Placental epithelial cell (primary cell): ENCODE measurements around the gene PRKCD. TPM values are rescaled to one million over a fixed set of nuclear protein-coding genes. Genes with fewer than 3 reads are reported as not detected.

ENCODE experiments used
- total RNA-seq: library from RNA; depleted of rRNA; stranded (reverse); fragments of >200 nt; gene quantifications from 2 replicates; pipeline ENCODE4 v1.2.3, GENCODE V29; 2012

The PRKCD gene
- 5.1 and 6.3 TPM in 2 replicates for total RNA-seq

DNA sequence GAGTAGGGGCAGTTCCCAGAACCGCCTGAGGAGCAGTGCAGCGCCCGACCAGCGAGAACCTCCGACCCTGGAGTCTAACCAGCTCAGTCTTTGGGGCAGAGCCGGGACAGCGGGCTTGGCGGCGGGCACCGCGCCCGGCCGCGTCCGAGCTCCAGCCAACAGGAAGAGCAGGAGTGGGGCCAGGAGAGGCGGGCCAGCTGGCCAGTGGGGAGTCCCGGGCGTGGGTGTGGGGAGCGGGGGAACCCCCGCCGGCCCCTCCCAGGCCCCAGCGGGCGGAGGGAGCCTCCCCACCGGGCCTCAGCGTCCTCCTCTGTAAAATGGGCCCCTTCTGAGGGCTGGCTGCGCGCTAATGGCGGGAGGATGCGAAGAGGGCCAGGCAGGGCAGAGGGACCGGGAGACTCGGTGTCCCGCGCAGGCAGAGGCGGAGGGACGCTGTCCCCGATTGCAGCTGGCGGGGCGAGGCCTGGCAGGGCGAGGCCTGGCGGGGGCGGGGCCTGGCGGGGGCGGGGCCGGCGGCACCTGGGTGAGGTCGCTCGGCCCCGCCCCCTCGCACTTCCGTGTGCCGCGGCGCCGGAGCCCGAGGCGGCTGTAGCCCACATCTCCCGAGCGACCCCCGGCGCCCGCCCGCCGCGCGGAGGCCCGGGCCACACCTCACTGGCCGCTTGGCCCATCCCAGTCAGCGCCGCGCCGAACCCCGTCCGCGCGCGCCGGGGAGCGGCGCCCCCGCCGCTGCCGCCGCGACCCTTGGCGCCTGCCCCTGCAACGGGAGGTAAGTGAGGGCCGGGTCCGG, at the start of gene PRKCD:
PRKCD (plus strand) TSS at position 550 of the 790 bp plus-strand sequence. CDS start 17,214 bp downstream, outside the sequence.

DNA sequence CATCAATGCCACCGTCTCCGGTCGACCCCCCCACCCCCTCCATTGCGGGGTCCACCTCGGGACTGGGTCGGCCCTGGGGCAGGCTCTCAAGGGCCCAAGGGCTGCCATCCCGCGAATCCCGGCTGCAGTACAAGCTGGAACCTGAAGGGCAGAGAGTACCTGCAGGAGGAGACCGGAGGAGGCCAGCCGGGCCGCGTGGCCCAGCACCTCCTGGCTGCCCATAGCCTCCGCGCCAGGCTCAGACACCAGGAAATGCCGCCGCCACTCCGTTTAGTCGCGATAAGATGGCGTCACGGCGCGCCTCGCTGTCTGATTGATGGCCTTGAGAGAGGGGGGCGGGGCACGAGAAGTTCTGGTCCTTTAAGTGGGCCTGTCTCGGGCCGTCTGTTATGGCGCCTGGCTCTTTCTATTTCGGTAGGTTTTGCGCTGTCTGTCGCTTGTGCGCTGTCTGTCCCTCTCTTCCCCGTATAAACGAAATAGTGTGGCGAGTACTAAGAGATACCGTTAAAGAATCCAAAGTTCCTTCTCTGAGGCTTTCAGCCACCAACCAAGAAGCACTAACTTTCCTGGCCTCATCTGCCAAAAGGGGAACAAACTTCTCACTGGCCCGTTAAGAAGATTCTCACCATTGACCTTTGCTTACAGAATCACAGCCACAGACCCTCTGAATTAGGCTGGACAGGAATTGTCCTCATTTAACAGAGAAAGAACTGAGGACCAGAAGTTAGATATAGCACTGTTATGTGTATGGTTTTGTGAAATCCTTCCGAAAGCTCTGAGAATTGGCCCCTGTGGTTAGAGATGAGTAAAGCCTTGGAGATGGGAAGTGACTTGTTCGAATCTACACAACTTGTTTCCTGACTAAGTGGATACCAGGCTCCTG, 30.6 kb upstream of the PRKCD start, which contains the start of gene RFT1:
RFT1 (minus strand) TSS at position 257 of the 883 bp plus-strand sequence; CDS start at position 222, 35 bp downstream.

Other genes with a start within 250 kb of the PRKCD start
- 11.9 and 16.1 TPM in 2 replicates for gene SFMBT1, start 115.1 kb upstream of the PRKCD start, total RNA-seq
- gene RFT1, start 30.8 kb upstream of the PRKCD start, total RNA-seq = 5.1 and 20.0 TPM in 2 replicates
- gene TKT, start 94.8 kb downstream of the PRKCD start, total RNA-seq = 501 and 757 TPM in 2 replicates
- gene DCP1A, start 186.3 kb downstream of the PRKCD start, total RNA-seq = 11.8 and 15.2 TPM in 2 replicates